Measurements from ENCODE around the gene CFAP54.

DNA sequence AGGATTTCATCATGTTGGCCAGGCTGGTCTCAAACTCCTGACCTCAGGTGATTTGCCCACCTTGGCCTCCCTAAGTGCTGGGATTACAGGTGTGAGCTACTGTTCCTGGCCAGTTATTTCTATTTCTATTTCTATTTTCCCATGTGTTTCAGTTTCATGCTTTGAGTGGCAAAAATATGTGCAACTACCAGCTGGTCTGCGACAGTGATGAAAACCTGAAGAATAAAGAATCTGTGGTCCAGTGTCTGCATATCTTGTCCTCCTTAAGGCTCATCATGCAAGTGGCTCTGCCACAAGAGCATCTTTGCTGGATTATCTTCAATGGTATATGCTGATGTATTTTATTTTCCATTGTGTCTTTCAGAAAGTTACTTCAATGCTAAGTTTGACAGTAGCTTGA, 17.4 kb downstream of the CFAP54 start:
- no peak for TF ChIP-seq JUND (IDR thresholded peaks at IDR 0.05)
- TF ChIP-seq POLR2AphosphoS5 (IDR thresholded peaks at IDR 0.05; ENCODE audit: low read depth, low read length): no peak
- no peak for TF ChIP-seq SMC3 (IDR thresholded peaks at IDR 0.05; ENCODE audit: low read depth, low read length)
- TF ChIP-seq CTCF (IDR thresholded peaks at IDR 0.05): no peak
- TF ChIP-seq FOXJ3 (CRISPR knock-in tag; IDR thresholded peaks at IDR 0.05): no peak
- TF ChIP-seq FOSL2 (IDR thresholded peaks at IDR 0.05; ENCODE audit: borderline replicate concordance, low read depth): no peak
- TF ChIP-seq RCOR1 (IDR thresholded peaks at IDR 0.05; ENCODE audit: low read length): no peak
- no peak for TF ChIP-seq TEAD4 (IDR thresholded peaks at IDR 0.05; ENCODE audit: borderline replicate concordance, insufficient read depth)
- TF ChIP-seq IRF3 (IDR thresholded peaks at IDR 0.05; ENCODE audit: low read depth, low read length): no peak
- no peak for TF ChIP-seq USF1 (IDR thresholded peaks at IDR 0.05; ENCODE audit: borderline replicate concordance, low read depth)
- no peak for TF ChIP-seq MXI1 (IDR thresholded peaks at IDR 0.05; ENCODE audit: low read depth, low read length)
- TF ChIP-seq TAF1 (IDR thresholded peaks at IDR 0.05; ENCODE audit: borderline replicate concordance, low read depth, low read length): no peak
- TF ChIP-seq ZBTB33 (IDR thresholded peaks at IDR 0.05; ENCODE audit: borderline replicate concordance, low read depth): no peak
